C4-2B (cell line): ENCODE data around the gene ACSL3.

Source experiments
- CTCF ChIP-seq: fragments of 450-650 bp; conservative IDR thresholded peaks from 2 replicates; pipeline ENCODE4 v1.5.1; 2017; ENCODE audit warnings: mild to moderate bottlenecking
- ZFX ChIP-seq: fragments of 450-650 bp; IDR thresholded peaks from 2 replicates; pipeline ENCODE4 v1.6.1; 2017

DNA sequence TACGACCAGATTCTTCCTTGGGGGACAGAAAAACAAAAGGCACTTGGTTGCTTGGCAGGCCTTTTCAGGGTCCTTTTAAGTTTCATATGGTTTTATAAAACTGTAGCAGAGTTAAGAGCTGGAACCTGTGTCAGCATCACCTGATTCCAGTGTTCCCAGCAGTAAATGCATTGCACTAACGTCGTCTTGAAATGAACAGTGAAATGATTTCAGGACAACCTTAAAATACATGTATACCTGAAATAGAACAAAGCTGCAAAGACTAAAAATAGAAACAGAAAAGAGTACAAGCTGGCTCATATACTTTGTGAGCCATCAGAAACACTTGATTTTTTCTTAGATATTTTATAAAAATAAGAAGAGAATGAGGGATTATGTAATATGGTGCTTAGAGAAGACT is 51.9 kb downstream of the ACSL3 start:
- TF ChIP-seq CTCF (no peak), ZFX (no peak)
